HG02571 (cell line): Measurements from ENCODE around the gene NFE2L2.
"Not testable (repeated sequence)": the region's sequence is repeated elsewhere in the genome, so short reads cannot be mapped to it uniquely, and the experiment has no call there.

Experiments used
- ATAC-seq: cut with Tn5 transposase; IDR thresholded peaks from one replicate; pipeline ENCODE4 v1.9.1; 2021; ENCODE audit warnings: mild to moderate bottlenecking, moderate library complexity; ENCODE audit not compliant: unreplicated experiment

NFE2L2 gene

DNA sequence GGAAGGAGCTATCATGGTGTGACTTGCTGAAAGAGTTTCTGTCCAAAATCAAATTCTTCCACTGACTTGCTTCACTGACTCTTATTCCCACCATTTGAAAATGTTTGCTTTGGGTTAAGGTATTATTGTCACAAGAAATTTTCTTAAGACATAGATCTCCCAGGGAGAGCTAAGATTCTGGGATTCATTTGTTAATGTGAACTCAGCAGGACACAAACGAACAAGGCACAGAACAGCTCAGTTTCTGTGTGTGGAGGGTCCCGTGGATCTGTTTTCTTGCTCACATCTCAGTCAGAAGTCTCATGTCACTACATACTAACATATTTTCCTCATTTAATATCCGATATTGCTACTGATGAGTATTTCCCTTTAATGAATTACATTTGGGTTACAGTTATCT lies 60.1 kb downstream of the NFE2L2 start:
- ATAC-seq: no peak

DNA sequence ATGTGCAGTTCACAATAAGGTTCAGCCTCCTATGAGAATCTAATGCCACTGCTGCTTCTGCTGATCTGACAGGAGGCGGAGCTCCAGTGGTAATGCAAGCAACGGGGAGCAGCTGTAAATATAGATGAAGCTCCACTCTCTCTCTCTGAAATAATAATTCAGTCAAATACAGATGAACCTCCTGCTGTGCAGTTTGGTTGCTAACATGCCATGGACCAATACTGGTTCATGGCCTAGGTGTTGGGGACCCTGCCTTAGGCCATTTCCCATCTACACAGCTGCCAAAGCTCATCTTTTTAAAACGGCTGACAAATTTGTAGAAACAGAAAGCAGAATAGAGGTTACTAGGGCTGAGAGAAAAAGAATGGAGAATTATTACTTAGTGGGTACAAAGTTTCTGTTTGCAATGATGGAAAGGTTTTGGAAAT lies 62.6 kb downstream of the NFE2L2 start:
- no peak for ATAC-seq

DNA sequence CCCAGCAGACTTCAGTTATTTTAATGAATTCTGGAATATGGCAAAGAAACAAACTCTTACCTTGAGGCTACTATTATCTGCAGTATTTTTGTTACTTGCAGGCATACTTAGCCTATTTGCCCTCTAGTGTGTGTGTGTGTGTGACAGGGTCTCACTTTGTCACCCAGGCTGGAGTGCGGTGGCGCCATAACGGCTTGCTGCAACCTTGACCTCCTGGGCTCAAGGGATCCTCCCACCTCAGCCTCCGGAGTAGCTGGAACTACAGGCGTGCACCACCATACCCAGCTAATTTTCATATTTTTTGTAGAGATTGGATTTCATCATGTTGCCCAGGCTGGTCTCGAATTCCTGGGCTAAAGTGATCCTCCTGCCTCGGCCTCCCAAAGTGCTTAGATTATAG lies 64.1 kb downstream of the NFE2L2 start:
- not testable (repeated sequence) for ATAC-seq

GRCh38 chr2:177195194-177195593 lies 69.3 kb downstream of the NFE2L2 start:
- no peak for ATAC-seq

DNA sequence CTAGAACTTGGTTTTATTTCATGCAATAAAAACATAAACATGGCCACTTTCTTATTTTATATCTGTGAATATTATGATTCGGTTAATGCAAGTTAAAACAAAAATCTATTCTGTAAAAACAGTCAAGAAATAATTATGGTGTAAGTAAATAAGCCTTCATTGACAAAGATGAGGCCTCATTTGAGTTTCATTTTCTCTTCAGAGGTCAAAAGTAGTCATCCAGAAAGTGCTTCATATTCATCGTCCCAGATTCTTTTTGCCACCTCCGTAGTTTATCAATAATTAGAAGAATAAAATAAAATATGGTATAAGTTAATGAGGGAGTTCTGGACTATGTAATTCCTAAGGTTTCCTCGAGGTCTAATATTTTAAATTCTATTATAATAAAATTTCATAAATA lies 71.3 kb downstream of the NFE2L2 start:
- ATAC-seq: no peak

DNA sequence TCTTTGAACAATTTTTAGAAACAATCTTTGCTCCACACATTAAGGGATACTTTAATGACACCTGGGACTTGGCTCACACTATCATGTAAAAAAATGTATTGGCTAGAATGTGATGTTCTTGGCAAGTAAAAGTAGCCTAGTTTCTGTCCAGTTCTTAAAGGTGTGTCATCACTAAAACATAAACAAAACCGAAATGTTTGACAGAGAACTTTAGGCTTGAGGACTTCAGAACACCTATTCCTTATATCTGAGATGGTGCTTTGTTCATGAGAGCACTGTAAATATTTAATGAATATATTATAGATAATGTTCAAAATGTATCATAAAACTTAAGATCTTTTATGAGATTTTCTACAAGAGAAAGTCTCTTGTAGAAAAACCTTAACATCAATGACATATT lies 71.7 kb downstream of the NFE2L2 start:
- ATAC-seq: no peak

DNA sequence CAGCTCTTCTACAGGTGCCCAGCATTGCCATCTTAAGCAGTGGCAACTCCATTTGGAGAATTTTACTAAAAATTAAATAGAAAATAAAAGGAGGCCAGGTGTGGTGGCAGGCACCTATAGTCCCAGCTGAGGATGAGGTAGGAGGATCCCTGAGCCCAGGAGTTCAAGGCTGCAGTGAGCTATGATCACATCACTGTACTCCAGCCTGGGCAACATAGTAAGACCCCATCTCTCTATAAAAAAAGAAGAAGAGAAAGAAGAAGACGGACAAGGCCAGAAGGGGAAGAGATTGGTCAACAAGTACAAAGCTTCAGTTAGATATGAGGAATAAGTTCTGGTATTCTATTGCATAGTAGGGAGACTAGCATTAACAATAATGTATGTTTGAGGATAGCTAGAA lies 73.6 kb downstream of the NFE2L2 start:
- no peak for ATAC-seq

- ATAC-seq: no peak
These were observed 75.8 kb downstream of the NFE2L2 start for GRCh38 chr2:177188482-177189469.

- ATAC-seq: no peak
These were observed 76.8 kb downstream of the NFE2L2 start for GRCh38 chr2:177187631-177188312.

DNA sequence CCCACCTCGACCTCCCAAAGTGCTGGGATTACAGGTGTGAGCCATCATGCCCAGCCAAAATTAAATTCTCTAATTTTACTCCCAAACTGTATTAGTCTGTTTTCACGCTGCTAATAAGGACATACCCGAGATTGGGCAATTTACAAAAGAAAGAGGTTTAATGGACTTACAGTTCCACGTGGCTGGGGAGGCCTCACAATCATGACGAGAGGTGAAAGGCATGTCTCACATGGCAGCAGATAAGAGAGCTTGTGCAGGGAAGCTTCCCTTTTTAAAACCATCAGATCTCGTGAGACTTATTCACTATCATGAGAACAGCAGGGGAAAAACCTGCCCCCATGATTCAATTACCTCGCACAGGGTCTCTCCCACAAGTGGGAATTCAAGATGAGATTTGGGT lies 78.5 kb downstream of the NFE2L2 start:
- not testable (repeated sequence) for ATAC-seq

- no peak for ATAC-seq
These were observed 79.9 kb downstream of the NFE2L2 start for GRCh38 chr2:177184606-177185005.

DNA sequence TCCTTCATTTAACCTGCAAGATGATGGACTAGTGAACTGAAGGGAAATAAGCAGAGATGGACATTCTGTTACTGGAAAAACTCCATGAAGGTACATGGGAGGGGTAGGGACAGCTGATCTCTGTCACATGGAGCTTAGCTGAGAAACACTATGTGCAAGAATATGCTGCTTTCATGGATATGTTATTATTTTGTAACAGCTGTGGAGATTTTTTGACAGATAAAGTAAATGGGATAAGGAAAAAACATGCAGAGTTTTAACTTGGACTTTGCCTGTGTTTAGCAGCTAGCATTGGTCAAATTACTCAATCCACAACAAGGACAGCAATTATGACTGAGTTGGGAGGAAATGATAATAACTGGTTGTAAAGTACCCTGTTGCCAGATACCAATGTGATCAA lies 80.7 kb downstream of the NFE2L2 start:
- ATAC-seq: no peak
